ENCODE measurements around the gene MCM10.

DNA sequence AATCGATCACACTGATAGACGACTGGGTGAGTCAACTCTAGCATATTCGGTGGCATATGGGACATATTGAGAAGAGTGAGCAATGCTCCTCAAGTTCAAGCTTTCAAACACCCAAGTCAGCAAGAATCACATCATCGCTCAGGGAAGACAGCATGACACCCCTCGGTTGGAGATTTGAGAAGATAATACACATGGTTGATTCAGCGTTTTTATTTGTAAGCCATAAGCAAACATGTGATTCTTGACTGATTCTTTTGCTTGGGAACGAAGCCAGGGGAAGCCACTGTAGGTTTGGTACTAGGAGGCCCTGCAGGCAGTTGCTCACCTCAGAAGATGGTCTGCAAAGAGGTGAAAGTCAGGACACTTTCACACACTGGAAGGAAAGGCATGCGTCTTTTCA, 60.2 kb downstream of the MCM10 start:
- TF ChIP-seq, protein P1, sequence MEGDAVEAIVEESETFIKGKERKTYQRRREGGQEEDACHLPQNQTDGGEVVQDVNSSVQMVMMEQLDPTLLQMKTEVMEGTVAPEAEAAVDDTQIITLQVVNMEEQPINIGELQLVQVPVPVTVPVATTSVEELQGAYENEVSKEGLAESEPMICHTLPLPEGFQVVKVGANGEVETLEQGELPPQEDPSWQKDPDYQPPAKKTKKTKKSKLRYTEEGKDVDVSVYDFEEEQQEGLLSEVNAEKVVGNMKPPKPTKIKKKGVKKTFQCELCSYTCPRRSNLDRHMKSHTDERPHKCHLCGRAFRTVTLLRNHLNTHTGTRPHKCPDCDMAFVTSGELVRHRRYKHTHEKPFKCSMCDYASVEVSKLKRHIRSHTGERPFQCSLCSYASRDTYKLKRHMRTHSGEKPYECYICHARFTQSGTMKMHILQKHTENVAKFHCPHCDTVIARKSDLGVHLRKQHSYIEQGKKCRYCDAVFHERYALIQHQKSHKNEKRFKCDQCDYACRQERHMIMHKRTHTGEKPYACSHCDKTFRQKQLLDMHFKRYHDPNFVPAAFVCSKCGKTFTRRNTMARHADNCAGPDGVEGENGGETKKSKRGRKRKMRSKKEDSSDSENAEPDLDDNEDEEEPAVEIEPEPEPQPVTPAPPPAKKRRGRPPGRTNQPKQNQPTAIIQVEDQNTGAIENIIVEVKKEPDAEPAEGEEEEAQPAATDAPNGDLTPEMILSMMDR (IDR thresholded peaks at IDR 0.05; ENCODE audit: insufficient read depth, low read length) = no peak
- TF ChIP-seq GABPA (IDR thresholded peaks at IDR 0.05; ENCODE audit: low read depth) (no peak), POLR2AphosphoS5 (IDR thresholded peaks at IDR 0.05; ENCODE audit: low read depth) (no peak), SPI1 (IDR thresholded peaks at IDR 0.05; ENCODE audit: borderline replicate concordance, low read depth) (no peak)
- TF ChIP-seq, protein P2, sequence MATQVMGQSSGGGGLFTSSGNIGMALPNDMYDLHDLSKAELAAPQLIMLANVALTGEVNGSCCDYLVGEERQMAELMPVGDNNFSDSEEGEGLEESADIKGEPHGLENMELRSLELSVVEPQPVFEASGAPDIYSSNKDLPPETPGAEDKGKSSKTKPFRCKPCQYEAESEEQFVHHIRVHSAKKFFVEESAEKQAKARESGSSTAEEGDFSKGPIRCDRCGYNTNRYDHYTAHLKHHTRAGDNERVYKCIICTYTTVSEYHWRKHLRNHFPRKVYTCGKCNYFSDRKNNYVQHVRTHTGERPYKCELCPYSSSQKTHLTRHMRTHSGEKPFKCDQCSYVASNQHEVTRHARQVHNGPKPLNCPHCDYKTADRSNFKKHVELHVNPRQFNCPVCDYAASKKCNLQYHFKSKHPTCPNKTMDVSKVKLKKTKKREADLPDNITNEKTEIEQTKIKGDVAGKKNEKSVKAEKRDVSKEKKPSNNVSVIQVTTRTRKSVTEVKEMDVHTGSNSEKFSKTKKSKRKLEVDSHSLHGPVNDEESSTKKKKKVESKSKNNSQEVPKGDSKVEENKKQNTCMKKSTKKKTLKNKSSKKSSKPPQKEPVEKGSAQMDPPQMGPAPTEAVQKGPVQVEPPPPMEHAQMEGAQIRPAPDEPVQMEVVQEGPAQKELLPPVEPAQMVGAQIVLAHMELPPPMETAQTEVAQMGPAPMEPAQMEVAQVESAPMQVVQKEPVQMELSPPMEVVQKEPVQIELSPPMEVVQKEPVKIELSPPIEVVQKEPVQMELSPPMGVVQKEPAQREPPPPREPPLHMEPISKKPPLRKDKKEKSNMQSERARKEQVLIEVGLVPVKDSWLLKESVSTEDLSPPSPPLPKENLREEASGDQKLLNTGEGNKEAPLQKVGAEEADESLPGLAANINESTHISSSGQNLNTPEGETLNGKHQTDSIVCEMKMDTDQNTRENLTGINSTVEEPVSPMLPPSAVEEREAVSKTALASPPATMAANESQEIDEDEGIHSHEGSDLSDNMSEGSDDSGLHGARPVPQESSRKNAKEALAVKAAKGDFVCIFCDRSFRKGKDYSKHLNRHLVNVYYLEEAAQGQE (IDR thresholded peaks at IDR 0.05; ENCODE audit: insufficient replicate concordance, low read depth) = no peak

Measured in HL-60 (cell line).